WTC11 (cell line): ENCODE results near the gene USP21. TPM values are rescaled to one million over a fixed set of nuclear protein-coding genes. Genes with fewer than 3 reads are reported as not detected.

Experiments
- ATAC-seq: fragments of 200-7000 bp; cut with Tn5 transposase; 2 replicates; pipeline ENCODE4 v1.10.0; 2021; ENCODE audit warnings: mild to moderate bottlenecking, moderate library complexity
- CTCF ChIA-PET: fragments of 300-600 bp; sonication (Branson Sonifier 250); formaldehyde crosslinking; loops from one replicate; lab custom pipeline; 2021; ENCODE audit warnings: antibody characterized with exemption; lab: Charles Lee
- POLR2A ChIA-PET: fragments of 350-600 bp; sonication (Branson Sonifier 250); formaldehyde crosslinking; loops from one replicate; lab custom pipeline; 2021; ENCODE audit warnings: antibody characterized with exemption; lab: Charles Lee
- DNase-seq: peaks from one replicate; pipeline ENCODE4 v3.0.0; 2021; ENCODE audit warnings: low spot score
- H3K27ac Mint-ChIP-seq: 2 replicates; pipeline ENCODE4 v1.8.0; 2021; ENCODE audit warnings: mixed read lengths
- H3K27me3 Mint-ChIP-seq: 2 replicates; pipeline ENCODE4 v1.8.0; 2021; ENCODE audit warnings: low read depth, mild to moderate bottlenecking, moderate library complexity, mixed read lengths
- H3K36me3 Mint-ChIP-seq: 2 replicates; pipeline ENCODE4 v1.8.0; 2021; ENCODE audit warnings: mixed read lengths
- H3K4me1 Mint-ChIP-seq: 2 replicates; pipeline ENCODE4 v1.8.0; 2022; ENCODE audit warnings: mixed read lengths
- H3K4me3 Mint-ChIP-seq: 2 replicates; pipeline ENCODE4 v1.8.0; 2021; ENCODE audit warnings: mild to moderate bottlenecking, moderate library complexity, mixed read lengths
- H3K9me3 Mint-ChIP-seq: 2 replicates; pipeline ENCODE4 v1.8.0; 2021; ENCODE audit warnings: mixed read lengths
- AR ChIP-seq: fragments of 250-450 bp; sonication (Bioruptor Pico); IDR thresholded peaks from 2 replicates; pipeline ENCODE4 v1.9.0; 2021; ENCODE audit warnings: mild to moderate bottlenecking
- ATF1 ChIP-seq: sonication (generic); formaldehyde crosslinking; IDR thresholded peaks from 2 replicates; pipeline ENCODE4 v1.8.1; 2023; ENCODE audit warnings: mild to moderate bottlenecking, moderate library complexity, missing genetic modification reagents
- FOXK1 ChIP-seq: sonication (generic); formaldehyde crosslinking; IDR thresholded peaks from 2 replicates; pipeline ENCODE4 v1.8.0; 2022; ENCODE audit warnings: mild to moderate bottlenecking, moderate library complexity, missing genetic modification reagents
- FOXP1 ChIP-seq: sonication (generic); formaldehyde crosslinking; IDR thresholded peaks from 2 replicates; pipeline ENCODE4 v1.8.0; 2022; ENCODE audit warnings: missing genetic modification reagents, mild to moderate bottlenecking, moderate library complexity, borderline replicate concordance
- MYBL2 ChIP-seq: sonication (generic); formaldehyde crosslinking; IDR thresholded peaks from 2 replicates; pipeline ENCODE4 v1.8.1; 2023; ENCODE audit warnings: mild to moderate bottlenecking, moderate library complexity, missing genetic modification reagents
- NR3C1 ChIP-seq: sonication (generic); formaldehyde crosslinking; conservative IDR thresholded peaks from 2 replicates; pipeline ENCODE4 v1.8.1; 2023; ENCODE audit warnings: low read depth, mild to moderate bottlenecking, missing genetic modification reagents
- SMAD3 ChIP-seq: sonication (generic); formaldehyde crosslinking; IDR thresholded peaks from 2 replicates; pipeline ENCODE4 v1.8.0; 2022; ENCODE audit warnings: missing genetic modification reagents, mild to moderate bottlenecking, borderline replicate concordance
- ZNF121 ChIP-seq: sonication (generic); formaldehyde crosslinking; IDR thresholded peaks from 2 replicates; pipeline ENCODE4 v1.8.0; 2023; ENCODE audit warnings: missing genetic modification reagents
- ZNF138 ChIP-seq: sonication (generic); formaldehyde crosslinking; conservative IDR thresholded peaks from 2 replicates; pipeline ENCODE4 v1.8.1; 2022; ENCODE audit warnings: mild to moderate bottlenecking, moderate library complexity, missing genetic modification reagents
- total RNA-seq: library from RNA; stranded (reverse); gene quantifications from 3 replicates; pipeline ENCODE4 v1.2.3, GENCODE V29; 2021
- TF ChIP-seq, protein P1 (sequence below): sonication (generic); formaldehyde crosslinking; IDR thresholded peaks from 2 replicates; pipeline ENCODE4 v1.8.0; 2023; ENCODE audit warnings: missing genetic modification reagents, mild to moderate bottlenecking, borderline replicate concordance
- TF ChIP-seq, protein P2 (sequence below): sonication (generic); formaldehyde crosslinking; IDR thresholded peaks from 2 replicates; pipeline ENCODE4 v1.8.0; 2022; ENCODE audit warnings: mild to moderate bottlenecking, missing genetic modification reagents

USP21 gene
- total RNA-seq, 1 experiment from 2014 or later, result 30.8 TPM

- TF ChIP-seq, protein P1, sequence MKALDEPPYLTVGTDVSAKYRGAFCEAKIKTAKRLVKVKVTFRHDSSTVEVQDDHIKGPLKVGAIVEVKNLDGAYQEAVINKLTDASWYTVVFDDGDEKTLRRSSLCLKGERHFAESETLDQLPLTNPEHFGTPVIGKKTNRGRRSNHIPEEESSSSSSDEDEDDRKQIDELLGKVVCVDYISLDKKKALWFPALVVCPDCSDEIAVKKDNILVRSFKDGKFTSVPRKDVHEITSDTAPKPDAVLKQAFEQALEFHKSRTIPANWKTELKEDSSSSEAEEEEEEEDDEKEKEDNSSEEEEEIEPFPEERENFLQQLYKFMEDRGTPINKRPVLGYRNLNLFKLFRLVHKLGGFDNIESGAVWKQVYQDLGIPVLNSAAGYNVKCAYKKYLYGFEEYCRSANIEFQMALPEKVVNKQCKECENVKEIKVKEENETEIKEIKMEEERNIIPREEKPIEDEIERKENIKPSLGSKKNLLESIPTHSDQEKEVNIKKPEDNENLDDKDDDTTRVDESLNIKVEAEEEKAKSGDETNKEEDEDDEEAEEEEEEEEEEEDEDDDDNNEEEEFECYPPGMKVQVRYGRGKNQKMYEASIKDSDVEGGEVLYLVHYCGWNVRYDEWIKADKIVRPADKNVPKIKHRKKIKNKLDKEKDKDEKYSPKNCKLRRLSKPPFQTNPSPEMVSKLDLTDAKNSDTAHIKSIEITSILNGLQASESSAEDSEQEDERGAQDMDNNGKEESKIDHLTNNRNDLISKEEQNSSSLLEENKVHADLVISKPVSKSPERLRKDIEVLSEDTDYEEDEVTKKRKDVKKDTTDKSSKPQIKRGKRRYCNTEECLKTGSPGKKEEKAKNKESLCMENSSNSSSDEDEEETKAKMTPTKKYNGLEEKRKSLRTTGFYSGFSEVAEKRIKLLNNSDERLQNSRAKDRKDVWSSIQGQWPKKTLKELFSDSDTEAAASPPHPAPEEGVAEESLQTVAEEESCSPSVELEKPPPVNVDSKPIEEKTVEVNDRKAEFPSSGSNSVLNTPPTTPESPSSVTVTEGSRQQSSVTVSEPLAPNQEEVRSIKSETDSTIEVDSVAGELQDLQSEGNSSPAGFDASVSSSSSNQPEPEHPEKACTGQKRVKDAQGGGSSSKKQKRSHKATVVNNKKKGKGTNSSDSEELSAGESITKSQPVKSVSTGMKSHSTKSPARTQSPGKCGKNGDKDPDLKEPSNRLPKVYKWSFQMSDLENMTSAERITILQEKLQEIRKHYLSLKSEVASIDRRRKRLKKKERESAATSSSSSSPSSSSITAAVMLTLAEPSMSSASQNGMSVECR (CRISPR knock-in tag), result peak; percentile 46; the same call in 1 of the 2 replicates
- TF ChIP-seq FOXK1 (CRISPR knock-in tag) (peak; percentile 89), SMAD3 (CRISPR knock-in tag) (no peak), ATF1 (CRISPR knock-in tag) (0 out of 2 replicates have a peak, but pooled peaks have one; percentile 40)
Measured at GRCh38 chr1:161165742-161166668, 6.7 kb downstream of the USP21 start, which contains the start of gene PPOX (continued).

GRCh38 chr1:161166669-161167548 is 7.6 kb downstream of the USP21 start:
- H3K4me1 Mint-ChIP-seq, result peaks cover 8% of the 10 kb centered on the region
- peak; percentile 47 for DNase-seq
- POLR2A ChIA-PET, result interaction anchor here (0.6 to 2.5 kb wide), 6 partner anchors 10 to 59 kb away, joined by 3 to 13 read pairs (median 6); partner anchors contain the start of genes ADAMTS4, B4GALT3, DEDD and TOMM40L

More at GRCh38 chr1:161166669-161167548, 7.6 kb downstream of the USP21 start:
- Mint-ChIP-seq H3K36me3 (peaks cover 27% of the 10 kb centered on the region), H3K9me3 (no peaks in the 10 kb centered on the region), H3K27ac (peak overlapping the region; percentile 13), H3K4me3 (peak overlapping the region; percentile 79), H3K27me3 (no peaks in the 10 kb centered on the region)
- peak; percentile 6 for ATAC-seq
- TF ChIP-seq NR3C1 (CRISPR knock-in tag) (no peak), MYBL2 (CRISPR knock-in tag) (no peak), FOXK1 (CRISPR knock-in tag) (no peak), FOXP1 (no peak), ZNF138 (CRISPR knock-in tag) (no peak), ZNF121 (no peak), AR (CRISPR knock-in tag) (no peak)
- TF ChIP-seq, protein P2, sequence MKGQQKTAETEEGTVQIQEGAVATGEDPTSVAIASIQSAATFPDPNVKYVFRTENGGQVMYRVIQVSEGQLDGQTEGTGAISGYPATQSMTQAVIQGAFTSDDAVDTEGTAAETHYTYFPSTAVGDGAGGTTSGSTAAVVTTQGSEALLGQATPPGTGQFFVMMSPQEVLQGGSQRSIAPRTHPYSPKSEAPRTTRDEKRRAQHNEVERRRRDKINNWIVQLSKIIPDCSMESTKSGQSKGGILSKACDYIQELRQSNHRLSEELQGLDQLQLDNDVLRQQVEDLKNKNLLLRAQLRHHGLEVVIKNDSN (CRISPR knock-in tag), result no peak
- CTCF ChIA-PET, result interaction anchor here (0.6 to 2.8 kb wide), 22 partner anchors 9 to 215 kb away, joined by 3 to 41 read pairs (median 6); partner anchors contain the start of genes ADAMTS4, B4GALT3, DEDD and F11R
